Mesodermal cell (in vitro differentiated cells): ENCODE measurements around the gene ZNF212.

ENCODE experiments used
- H3K27ac ChIP-seq: 2 replicates; pipeline ENCODE4 v1.7.0; 2013; ENCODE audit warnings: mild to moderate bottlenecking, low read depth, low read length, moderate library complexity; ENCODE audit not compliant: severe bottlenecking
- H3K36me3 ChIP-seq: 2 replicates; pipeline ENCODE4 v1.7.1; 2013; ENCODE audit warnings: mild to moderate bottlenecking, low read length, moderate library complexity; ENCODE audit not compliant: control insufficient read depth, insufficient read depth
- H3K4me1 ChIP-seq: one replicate; pipeline ENCODE4 v1.7.1; 2013; ENCODE audit warnings: mild to moderate bottlenecking, low read length; ENCODE audit not compliant: insufficient read depth, control insufficient read depth, poor library complexity, severe bottlenecking
- H3K4me3 ChIP-seq: 2 replicates; pipeline ENCODE4 v1.7.0; 2013; ENCODE audit warnings: low read length, control low read depth, mild to moderate bottlenecking; ENCODE audit not compliant: insufficient read depth, poor library complexity, severe bottlenecking; ENCODE audit errors: extremely low read depth
- H3K9me3 ChIP-seq: 2 replicates; pipeline ENCODE4 v1.7.1; 2013; ENCODE audit warnings: mild to moderate bottlenecking, low read length, moderate library complexity; ENCODE audit not compliant: control insufficient read depth
- WGBS, 2 experiments: methylation state at CpG; one replicate each; pipeline ENCODE4 v1.1.5; 2013; ENCODE audit warnings: missing lambda C conversion rate in 2 of 2; ENCODE audit not compliant: insufficient coverage in 2 of 2; 5-methylcytosine and 5-hydroxymethylcytosine counted together

ZNF212 gene

GRCh38 chr7:149278396-149278795 is 38.9 kb downstream of the ZNF212 start:
- Histone ChIP-seq H3K4me1 (peaks cover 6% of the 10 kb centered on the region), H3K27ac (no peak overlapping the region), H3K9me3 (no peaks in the 10 kb centered on the region), H3K36me3 (peaks cover 79% of the 10 kb centered on the region), H3K4me3 (no peak overlapping the region)
- 95 to 96% methylated on average over 10 of the region's 11 CpGs for WGBS, 2 experiments

- 91 to 92% methylated on average over 7 to 10 of the region's 17 CpGs for WGBS, 2 experiments
- peaks cover 76% of the 10 kb centered on the region for H3K36me3 ChIP-seq
- H3K9me3 ChIP-seq: no peaks in the 10 kb centered on the region
- H3K4me3 ChIP-seq: no peak overlapping the region
- H3K27ac ChIP-seq: no peak overlapping the region
- peaks cover 6% of the 10 kb centered on the region for H3K4me1 ChIP-seq
These were observed 39.8 kb downstream of the ZNF212 start for GRCh38 chr7:149279111-149279743.

- peaks cover 6% of the 10 kb centered on the region for H3K4me1 ChIP-seq
- no peaks in the 10 kb centered on the region for H3K9me3 ChIP-seq
- 90% methylated on average over 2 of the region's 9 CpGs; no CpG with 5 or more reads in 1 of the 2 experiments for WGBS, 2 experiments
- H3K36me3 ChIP-seq: peaks cover 71% of the 10 kb centered on the region
- no peak overlapping the region for H3K4me3 ChIP-seq
- no peak overlapping the region for H3K27ac ChIP-seq
These were observed 40.7 kb downstream of the ZNF212 start for GRCh38 chr7:149280151-149280550.

GRCh38 chr7:149280661-149281507 is 41.4 kb downstream of the ZNF212 start:
- H3K4me1 ChIP-seq: peaks cover 6% of the 10 kb centered on the region
- no peak overlapping the region for H3K4me3 ChIP-seq
- 90 to 94% methylated on average over 6 to 8 of the region's 8 CpGs for WGBS, 2 experiments
- H3K9me3 ChIP-seq: no peaks in the 10 kb centered on the region
- peaks cover 64% of the 10 kb centered on the region for H3K36me3 ChIP-seq
- no peak overlapping the region for H3K27ac ChIP-seq

- H3K27ac ChIP-seq: no peak overlapping the region
- H3K4me3 ChIP-seq: no peak overlapping the region
- 94 to 95% methylated on average over 41 to 57 of the region's 59 CpGs for WGBS, 2 experiments
- H3K4me1 ChIP-seq: peaks cover 6% of the 10 kb centered on the region
- H3K36me3 ChIP-seq: peaks cover 55% of the 10 kb centered on the region
- H3K9me3 ChIP-seq: no peaks in the 10 kb centered on the region
These were observed 42.3 kb downstream of the ZNF212 start for GRCh38 chr7:149281508-149282330.

- 93 to 100% methylated on average over 2 to 4 of the region's 5 CpGs for WGBS, 2 experiments
- Histone ChIP-seq H3K9me3 (no peaks in the 10 kb centered on the region), H3K4me3 (no peak overlapping the region), H3K4me1 (peaks cover 6% of the 10 kb centered on the region), H3K27ac (no peak overlapping the region), H3K36me3 (peaks cover 50% of the 10 kb centered on the region)
These were observed 42.8 kb downstream of the ZNF212 start for GRCh38 chr7:149282331-149282655.

GRCh38 chr7:149283321-149283720 is 43.9 kb downstream of the ZNF212 start:
- WGBS, 2 experiments: 88 to 100% methylated on average over 1 to 3 of the region's 3 CpGs
- Histone ChIP-seq H3K4me1 (peaks cover 6% of the 10 kb centered on the region), H3K4me3 (no peak overlapping the region), H3K36me3 (peaks cover 40% of the 10 kb centered on the region), H3K9me3 (no peaks in the 10 kb centered on the region), H3K27ac (no peak overlapping the region)

GRCh38 chr7:149284343-149284742 is 44.9 kb downstream of the ZNF212 start:
- Histone ChIP-seq H3K36me3 (peaks cover 30% of the 10 kb centered on the region), H3K27ac (no peak overlapping the region), H3K4me3 (no peak overlapping the region), H3K4me1 (peaks cover 6% of the 10 kb centered on the region), H3K9me3 (no peaks in the 10 kb centered on the region)
- 78 to 88% methylated on average over 2 to 3 of the region's 3 CpGs for WGBS, 2 experiments

- Histone ChIP-seq H3K4me1 (peaks cover 6% of the 10 kb centered on the region), H3K9me3 (no peaks in the 10 kb centered on the region), H3K4me3 (peak overlapping the region; percentile 46), H3K27ac (no peak overlapping the region), H3K36me3 (peaks cover 29% of the 10 kb centered on the region)
- WGBS, 2 experiments: 3 to 4% methylated on average over 49 to 53 of the region's 66 CpGs
These were observed 45.6 kb downstream of the ZNF212 start for GRCh38 chr7:149284850-149285585.

GRCh38 chr7:149285603-149286002 is 46.2 kb downstream of the ZNF212 start:
- Histone ChIP-seq H3K4me3 (peak overlapping the region; percentile 46), H3K4me1 (peaks cover 6% of the 10 kb centered on the region), H3K9me3 (no peaks in the 10 kb centered on the region), H3K36me3 (peaks cover 23% of the 10 kb centered on the region), H3K27ac (no peak overlapping the region)
- WGBS, 2 experiments: 0 to 11% methylated on average over 1 to 6 of the region's 11 CpGs
